ENCODE measurements around the gene GNG12.

DNA sequence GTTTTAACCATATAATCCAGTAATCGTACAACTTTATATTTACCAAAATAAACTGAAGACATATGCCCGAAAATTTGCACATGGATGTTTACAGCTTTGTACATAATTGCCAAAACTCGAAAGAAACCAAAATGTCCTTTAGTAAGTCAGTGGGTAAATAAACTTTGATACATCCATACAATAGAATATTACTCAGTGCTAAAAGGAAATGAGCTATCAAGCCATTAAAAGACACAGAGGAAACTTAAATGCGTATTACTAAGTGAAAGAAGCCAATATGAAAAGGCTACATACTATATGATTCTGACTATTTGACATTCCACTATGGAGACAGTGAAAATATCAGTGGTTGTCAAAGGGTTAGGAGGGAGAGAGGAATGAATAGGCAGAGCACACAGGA is 23.4 kb downstream of the GNG12 start:
- TF ChIP-seq, protein P1, sequence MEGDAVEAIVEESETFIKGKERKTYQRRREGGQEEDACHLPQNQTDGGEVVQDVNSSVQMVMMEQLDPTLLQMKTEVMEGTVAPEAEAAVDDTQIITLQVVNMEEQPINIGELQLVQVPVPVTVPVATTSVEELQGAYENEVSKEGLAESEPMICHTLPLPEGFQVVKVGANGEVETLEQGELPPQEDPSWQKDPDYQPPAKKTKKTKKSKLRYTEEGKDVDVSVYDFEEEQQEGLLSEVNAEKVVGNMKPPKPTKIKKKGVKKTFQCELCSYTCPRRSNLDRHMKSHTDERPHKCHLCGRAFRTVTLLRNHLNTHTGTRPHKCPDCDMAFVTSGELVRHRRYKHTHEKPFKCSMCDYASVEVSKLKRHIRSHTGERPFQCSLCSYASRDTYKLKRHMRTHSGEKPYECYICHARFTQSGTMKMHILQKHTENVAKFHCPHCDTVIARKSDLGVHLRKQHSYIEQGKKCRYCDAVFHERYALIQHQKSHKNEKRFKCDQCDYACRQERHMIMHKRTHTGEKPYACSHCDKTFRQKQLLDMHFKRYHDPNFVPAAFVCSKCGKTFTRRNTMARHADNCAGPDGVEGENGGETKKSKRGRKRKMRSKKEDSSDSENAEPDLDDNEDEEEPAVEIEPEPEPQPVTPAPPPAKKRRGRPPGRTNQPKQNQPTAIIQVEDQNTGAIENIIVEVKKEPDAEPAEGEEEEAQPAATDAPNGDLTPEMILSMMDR (conservative IDR thresholded peaks at IDR 0.05; ENCODE audit: low read length), result no peak
- no peak for TF ChIP-seq EZH2phosphoT487 (IDR thresholded peaks at IDR 0.05; ENCODE audit: borderline replicate concordance)
